Stimulated activated CD8-positive, alpha-beta memory T cell treated with anti-CD3 and anti-CD28 coated beads, Interleukin-7, amount 100 ng/mL, for 4 hours (primary cell): ENCODE data around the gene AP4S1.
"Not testable (repeated sequence)": the region's sequence is repeated elsewhere in the genome, so short reads cannot be mapped to it uniquely, and the experiment has no call there.

ENCODE experiments used
- DNase-seq, 2 donors: peaks; one replicate each; pipeline ENCODE4 v3.0.0-alpha.2; 2020; ENCODE audit warnings: low read depth in 2 of 2

AP4S1 gene

GRCh38 chr14:31042893-31043292 lies 17.4 kb downstream of the AP4S1 start:
- DNase-seq, result not testable (repeated sequence)

DNA sequence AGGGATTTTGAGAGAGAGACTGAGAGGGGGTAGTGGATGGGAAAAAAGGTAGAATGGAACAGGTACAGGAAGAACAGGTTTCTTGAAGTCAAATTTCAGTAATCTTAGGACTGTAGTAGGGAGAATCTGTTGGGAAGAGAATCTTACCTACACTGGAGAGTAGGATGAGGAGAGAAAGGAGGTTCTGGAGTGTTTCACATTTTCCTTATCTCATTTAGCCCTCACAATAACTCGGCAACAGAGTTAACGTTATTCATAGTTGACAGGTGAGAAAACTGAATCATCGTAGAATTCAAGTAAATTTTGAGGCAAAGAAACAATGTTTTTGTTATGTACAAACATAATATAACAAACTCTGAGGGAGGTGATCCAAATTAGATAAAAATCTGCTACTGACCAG lies 17.9 kb downstream of the AP4S1 start:
- DNase-seq, result no peak

DNA sequence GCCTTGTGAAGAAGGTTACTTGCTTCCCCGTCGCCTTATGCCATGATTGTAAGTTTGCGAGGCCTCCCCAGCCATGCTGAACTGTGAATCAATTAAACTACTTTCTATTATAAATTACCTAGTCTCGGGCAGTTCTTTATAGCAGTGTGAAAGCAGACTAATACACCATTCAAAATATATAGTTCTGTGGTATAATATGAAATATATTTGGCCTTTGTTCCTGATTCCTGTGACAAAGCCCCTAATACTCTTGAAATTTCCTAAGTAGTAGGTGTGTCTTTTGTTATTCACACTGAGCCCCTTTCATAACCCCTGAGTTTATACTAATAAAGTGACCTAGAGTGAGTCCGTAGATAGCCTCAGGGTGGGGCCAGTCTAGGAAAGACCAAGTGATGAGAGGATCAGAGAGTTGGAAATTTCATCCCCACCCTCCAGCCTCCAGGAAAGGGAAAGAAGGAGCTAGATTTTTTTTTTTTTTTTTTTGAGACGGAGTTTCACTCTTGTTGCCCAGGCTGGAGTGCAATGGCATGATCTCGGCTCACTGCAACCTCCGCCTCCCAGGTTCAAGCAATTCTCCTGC lies 20.1 kb downstream of the AP4S1 start:
- DNase-seq, result no peak

- no peak for DNase-seq
Measured at GRCh38 chr14:31047503-31047902, 22.1 kb downstream of the AP4S1 start.

- DNase-seq, result no peak
Measured at GRCh38 chr14:31051023-31051422, 25.6 kb downstream of the AP4S1 start.

DNA sequence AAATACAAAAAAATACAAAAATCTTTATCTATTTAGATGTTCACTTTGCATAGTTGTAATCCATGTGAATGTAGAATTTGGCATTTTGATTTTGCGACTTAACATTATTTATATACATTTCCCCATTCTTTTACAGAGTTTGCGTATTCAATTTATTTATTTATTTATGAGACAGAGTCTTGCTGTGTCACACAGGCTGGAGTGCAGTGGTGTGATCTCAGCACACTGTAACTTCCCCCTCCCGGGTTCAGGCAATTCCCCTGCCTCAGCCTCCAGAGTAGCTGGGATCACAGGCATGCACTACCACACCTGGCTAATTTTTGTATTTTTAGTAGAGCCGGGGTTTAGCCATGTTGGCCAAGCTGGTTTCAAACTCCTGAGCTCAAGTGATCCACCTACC lies 26.1 kb downstream of the AP4S1 start:
- no peak for DNase-seq

DNA sequence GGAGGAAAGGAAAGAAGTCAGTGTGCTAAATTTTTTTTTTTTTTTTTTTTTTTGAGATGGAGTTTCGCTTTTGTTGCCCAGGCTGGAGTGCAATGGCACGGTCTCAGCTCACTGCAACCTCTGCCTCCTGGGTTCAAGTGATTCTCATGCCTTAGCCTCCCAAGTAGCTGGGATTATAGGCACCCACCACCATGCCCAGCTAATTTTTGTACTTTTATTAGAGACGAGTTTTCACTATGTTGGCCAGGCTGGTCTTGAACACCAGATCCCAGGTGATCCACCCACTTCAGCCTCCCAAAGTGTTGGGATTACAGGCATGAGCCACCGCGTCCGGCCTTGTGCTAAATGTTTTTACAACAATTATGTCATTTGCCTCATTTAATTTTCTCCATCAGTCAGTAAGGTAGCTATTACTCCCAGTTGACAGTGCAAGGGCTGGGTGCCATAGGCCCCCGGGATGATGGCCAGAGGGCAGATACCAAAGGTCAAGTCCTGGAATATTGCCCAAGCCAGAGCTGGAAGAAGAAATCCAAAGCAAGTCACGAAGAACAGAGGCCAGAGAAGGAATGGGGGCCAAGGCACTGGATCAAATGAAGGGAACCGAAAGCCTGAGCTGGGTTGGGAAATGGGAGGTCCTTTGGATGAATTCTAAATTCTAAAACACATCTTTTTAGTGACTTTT lies 27.6 kb downstream of the AP4S1 start:
- not testable (repeated sequence) for DNase-seq

DNA sequence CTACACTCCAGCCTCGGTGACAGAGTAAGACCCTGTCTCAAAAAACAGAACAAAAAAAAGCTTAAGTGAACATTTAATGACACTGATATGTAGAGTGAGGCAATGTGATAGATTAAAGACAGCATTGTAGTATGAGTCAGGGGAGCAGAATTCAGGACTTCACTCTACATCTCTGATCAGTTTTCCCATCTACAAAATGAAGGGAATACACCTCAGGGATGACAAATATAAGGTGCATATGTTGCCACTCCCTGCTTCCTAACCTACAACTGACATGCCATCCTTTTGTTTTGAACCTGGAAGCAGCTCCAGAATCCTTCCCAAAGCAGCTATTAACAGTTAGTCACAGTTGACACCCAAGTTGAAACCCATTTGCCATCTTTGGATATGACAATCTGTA lies 31.6 kb downstream of the AP4S1 start:
- no peak for DNase-seq

DNA sequence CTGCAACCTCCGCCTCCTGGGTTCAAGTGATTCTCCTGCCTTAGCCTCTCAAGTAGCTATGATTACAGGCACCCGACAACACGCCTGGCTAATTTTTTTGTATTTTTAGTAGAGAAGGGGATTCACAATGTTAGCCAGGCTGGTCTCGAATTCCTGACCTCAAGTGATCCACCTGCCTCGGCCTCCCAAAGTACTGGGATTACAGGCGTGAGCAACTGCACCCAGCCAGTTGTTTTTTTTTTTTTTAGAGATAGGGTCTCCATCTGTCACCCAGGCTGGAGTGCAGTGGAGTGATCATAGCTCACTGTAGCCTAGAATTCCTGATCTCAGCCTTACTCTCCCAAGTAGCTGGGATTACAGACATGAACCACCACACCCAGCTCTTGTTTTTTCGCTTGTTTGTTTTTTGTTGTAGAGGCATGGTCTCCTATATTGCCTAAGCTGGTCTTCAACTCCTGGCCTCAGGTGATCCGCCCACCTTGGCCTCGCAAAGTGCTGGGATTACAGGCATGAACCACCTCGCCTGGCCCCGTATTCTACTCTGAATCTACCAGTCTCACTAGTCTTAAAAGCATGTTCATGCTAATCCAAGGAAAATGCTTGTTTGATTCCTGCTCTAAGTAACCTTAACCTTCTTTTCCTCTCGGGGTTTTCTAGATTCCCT lies 32.4 kb downstream of the AP4S1 start:
- DNase-seq, result no peak

GRCh38 chr14:31059152-31059924 lies 33.9 kb downstream of the AP4S1 start:
- DNase-seq, result no peak

DNA sequence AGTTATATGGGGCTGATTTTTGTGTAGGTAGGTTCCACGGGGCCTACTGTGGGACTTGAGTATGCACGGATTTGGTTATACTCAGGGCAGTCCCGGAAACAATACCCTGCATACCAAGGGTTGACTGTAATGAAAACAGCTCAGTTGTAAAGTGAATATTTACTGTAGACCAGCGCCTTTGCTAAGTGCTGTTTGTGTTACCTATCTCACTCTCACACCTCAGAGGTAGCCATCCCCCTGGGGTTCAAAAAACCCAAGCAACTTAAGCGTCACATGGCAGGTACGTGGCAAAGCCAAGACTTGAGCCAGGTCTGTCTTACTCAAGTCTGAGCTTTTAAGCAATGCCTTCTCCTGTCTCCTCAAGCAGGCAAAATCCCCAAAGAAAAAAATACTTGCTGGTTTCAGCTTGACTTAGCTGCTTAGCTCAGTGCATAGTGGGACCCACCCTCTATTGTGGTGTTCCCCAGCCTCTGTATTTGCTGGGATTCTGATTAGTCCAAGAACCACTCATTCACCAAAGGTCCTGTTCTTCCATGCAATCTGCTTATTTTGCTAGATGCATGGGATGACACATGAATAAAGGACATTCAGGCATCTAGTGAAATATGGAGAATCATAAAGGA lies 34.9 kb downstream of the AP4S1 start:
- DNase-seq, result no peak

DNA sequence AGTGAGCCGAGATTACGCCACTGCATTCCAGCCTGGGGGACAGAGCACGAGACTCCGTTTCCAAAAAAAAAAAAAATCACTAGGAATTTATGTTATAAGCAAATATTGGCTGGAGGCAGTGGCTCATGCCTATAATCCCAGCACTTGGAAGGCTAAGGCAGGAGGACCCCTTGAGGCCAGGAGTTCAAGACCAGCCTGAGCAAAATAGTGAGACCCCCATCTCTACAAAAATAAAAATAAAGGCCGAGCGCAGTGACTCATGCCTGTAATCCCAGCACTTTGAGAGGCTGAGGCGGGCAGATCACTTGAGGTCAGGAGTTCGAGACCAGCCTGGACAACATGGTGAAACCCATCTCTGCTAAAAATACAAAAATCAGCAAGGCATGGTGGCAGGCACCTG lies 37.5 kb downstream of the AP4S1 start:
- DNase-seq, result not testable (repeated sequence)

GRCh38 chr14:31068235-31068634 lies 42.8 kb downstream of the AP4S1 start:
- no peak for DNase-seq

DNA sequence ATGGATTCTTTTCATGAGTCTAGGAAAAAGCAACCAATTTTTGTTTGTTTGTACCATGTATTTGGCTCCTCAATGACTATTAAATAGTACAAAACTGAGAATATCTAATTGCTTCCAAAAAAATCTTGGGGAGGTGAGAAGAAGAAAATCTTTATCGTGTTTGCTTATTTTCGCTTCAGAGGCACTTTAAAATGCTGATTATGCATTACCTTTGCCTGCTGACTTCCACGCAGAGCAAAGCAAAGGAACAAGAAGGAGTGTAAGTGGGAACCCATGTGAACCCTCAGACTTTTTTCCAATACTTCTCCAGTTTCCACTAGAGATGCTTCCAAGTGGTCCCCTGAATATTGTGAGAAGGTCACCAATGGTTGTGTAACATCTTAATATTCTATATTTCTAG lies 43.9 kb downstream of the AP4S1 start:
- no peak for DNase-seq

- DNase-seq, result no peak
Measured at GRCh38 chr14:31070431-31070830, 45.0 kb downstream of the AP4S1 start.

- no peak for DNase-seq
Measured at GRCh38 chr14:31071151-31071550, 45.7 kb downstream of the AP4S1 start.

DNA sequence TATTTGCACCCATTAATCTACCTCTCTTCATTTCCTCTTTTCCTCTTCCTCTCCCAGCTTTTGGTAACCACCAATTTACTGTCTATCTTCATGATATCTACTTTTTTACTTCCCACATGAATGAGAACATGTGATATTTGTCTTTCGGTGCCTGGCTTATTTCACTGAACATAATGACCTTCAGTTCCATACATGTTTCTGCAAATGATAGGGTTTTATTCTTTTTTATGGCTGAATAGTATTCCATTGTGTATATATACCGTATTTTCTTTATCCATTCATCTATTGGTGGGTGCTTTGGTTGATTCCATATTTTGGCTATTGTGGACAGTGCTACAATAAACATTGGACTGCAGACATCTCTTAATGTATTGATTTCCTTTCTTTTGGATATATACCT lies 49.7 kb downstream of the AP4S1 start:
- DNase-seq, result no peak

GRCh38 chr14:31078766-31079165 lies 53.3 kb downstream of the AP4S1 start:
- DNase-seq, result no peak

DNA sequence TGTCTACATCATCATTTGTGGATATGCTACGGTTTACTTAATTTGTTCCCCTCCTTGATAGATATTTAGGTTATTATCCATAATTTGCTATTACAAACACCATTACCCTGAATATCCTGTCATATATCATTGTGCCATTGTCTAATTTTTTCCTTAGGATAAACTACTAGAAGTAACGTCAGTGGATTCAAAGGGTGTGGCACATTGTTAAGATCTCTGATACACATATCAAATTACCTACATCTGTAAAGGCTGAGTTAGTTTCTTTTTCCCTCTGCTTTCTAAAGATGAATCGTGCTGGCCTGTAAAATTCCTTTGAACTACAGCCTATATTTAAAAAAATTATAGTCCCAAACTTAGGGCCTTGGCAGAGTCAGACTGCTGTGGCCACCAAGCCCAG lies 54.6 kb downstream of the AP4S1 start:
- DNase-seq, result no peak

- DNase-seq, result no peak
Measured at GRCh38 chr14:31080484-31080883, 55.0 kb downstream of the AP4S1 start.

DNA sequence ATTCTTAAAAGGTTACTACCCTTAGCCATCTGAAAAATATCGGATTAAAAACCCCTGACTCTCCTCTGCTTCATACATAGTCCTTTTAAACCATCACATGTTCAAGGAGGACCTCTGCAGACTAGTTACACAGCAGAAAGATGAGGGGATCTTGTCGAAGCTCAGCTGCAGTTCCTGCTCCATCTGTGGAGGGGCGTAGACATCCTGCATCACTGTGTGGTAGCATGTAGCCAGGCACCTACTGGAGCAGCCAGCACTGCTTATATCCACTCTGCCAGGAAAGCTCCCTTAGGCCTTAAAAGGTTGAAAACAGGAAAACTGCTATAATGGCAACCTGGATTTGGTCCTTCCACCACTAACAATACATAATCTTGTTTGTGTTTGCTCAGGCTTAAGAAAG lies 58.3 kb downstream of the AP4S1 start:
- no peak for DNase-seq

- DNase-seq, result no peak
Measured at GRCh38 chr14:31084385-31084784, 58.9 kb downstream of the AP4S1 start.
